Neural progenitor cell (in vitro differentiated cells): ENCODE data around the gene PEAK1.
A peak's percentile ranks its signal among the peaks of the same experiment; 100 is the strongest.

Experiments
- EZH2 ChIP-seq: fragments of 200-600 bp; sonication (generic); IDR thresholded peaks from 2 replicates; pipeline ENCODE4 v1.6.1; 2017; ENCODE audit warnings: antibody characterized with exemption, mild to moderate bottlenecking, moderate library complexity
- TF ChIP-seq, protein P1 (sequence below): fragments of 200-600 bp; sonication (generic); IDR thresholded peaks from 2 replicates; pipeline ENCODE4 v1.5.1; 2017; ENCODE audit warnings: antibody characterized with exemption, mild to moderate bottlenecking

DNA sequence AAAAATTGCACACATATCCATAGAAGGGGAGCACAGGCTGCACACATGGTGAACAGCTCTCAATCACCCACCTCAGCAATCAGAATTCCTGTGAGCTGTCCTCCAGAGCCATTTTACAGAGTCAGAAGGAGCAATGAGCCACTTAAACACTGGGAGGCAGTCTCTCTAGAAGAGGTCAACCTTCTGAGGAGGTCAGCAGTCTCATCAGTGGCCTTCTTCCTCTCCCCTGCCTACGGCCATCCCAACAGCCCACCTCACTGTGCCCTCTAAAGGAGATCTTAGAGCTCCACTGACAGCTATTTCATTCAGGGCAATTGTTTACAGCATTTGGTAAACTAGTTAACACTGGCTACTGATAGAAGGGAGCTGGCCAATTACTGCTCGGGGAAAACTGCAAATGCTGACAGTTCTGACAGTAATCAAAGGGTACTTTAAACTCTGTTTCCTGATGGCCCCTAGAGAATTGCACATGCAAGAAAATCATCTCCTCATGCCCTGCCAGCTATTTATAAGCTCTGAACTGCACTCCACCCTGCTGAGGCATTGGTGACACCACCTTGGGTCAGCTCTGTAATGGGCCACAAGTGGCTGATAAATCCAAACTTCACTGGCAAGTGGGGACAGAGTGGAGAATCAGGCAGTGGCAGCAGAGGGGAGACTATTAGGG, 306.9 kb downstream of the PEAK1 start:
- TF ChIP-seq, protein P1, sequence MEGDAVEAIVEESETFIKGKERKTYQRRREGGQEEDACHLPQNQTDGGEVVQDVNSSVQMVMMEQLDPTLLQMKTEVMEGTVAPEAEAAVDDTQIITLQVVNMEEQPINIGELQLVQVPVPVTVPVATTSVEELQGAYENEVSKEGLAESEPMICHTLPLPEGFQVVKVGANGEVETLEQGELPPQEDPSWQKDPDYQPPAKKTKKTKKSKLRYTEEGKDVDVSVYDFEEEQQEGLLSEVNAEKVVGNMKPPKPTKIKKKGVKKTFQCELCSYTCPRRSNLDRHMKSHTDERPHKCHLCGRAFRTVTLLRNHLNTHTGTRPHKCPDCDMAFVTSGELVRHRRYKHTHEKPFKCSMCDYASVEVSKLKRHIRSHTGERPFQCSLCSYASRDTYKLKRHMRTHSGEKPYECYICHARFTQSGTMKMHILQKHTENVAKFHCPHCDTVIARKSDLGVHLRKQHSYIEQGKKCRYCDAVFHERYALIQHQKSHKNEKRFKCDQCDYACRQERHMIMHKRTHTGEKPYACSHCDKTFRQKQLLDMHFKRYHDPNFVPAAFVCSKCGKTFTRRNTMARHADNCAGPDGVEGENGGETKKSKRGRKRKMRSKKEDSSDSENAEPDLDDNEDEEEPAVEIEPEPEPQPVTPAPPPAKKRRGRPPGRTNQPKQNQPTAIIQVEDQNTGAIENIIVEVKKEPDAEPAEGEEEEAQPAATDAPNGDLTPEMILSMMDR = peak; percentile 40
- no peak for TF ChIP-seq EZH2
